Measurements from ENCODE around the gene NF2. TPM values are rescaled to one million over a fixed set of nuclear protein-coding genes. Genes with fewer than 3 reads are reported as not detected.

NF2 gene
- total and polyA plus RNA-seq, 4 donors, result 8.9 to 49.7 (median 16.3) TPM

DNA sequence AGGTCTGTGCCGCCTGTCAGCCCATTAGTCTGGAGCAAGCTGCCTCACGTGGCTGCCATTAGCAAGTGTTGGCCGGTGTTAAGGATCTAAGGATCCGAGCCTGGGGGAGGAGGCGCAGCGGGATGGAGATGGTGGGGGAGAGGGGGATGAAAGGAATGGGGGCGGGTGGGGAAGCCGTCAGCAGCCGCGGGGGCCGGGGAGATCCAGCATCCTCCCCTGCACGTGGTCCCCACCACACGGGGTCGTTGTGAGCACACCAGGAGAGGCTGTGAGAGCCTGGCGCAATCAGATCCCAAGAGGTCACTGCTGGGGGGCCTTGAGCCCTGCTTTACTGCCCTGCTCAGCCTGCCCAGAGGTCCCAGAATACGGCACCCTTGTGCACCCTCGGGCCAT is 123.7 kb downstream of the NF2 start:
- DNase-seq, result peak in 2 of 3 donors; percentile 34 to 47
- Histone ChIP-seq H3K27me3 (ENCODE audit: control insufficient read depth in 3 of 3, insufficient read depth in 3 of 3, low read length in 2 of 3) (peaks cover 0 to 18% (median 0%) of the 10 kb centered on the region in 3 donors), H3K36me3 (ENCODE audit: control insufficient read depth in 4 of 4, insufficient read depth in 4 of 4, low read length in 4 of 4) (peaks cover 0 to 14% (median 3%) of the 10 kb centered on the region in 4 donors), H3K27ac (ENCODE audit: low read depth in 1 of 2, low read length in 1 of 2) (no peak overlapping the region), H3K9ac (ENCODE audit: insufficient read depth in 1 of 2, low read length in 2 of 2) (no peak overlapping the region), H3K9me3 (ENCODE audit: control insufficient read depth in 4 of 4, insufficient read depth in 3 of 4, low read length in 3 of 4) (no peaks in the 10 kb centered on the region), H3K4me1 (ENCODE audit: control insufficient read depth in 5 of 5, insufficient read depth in 5 of 5, low read length in 5 of 5) (no peaks in the 10 kb centered on the region), H3K4me3 (no peak overlapping the region)
- TF ChIP-seq, protein P1, sequence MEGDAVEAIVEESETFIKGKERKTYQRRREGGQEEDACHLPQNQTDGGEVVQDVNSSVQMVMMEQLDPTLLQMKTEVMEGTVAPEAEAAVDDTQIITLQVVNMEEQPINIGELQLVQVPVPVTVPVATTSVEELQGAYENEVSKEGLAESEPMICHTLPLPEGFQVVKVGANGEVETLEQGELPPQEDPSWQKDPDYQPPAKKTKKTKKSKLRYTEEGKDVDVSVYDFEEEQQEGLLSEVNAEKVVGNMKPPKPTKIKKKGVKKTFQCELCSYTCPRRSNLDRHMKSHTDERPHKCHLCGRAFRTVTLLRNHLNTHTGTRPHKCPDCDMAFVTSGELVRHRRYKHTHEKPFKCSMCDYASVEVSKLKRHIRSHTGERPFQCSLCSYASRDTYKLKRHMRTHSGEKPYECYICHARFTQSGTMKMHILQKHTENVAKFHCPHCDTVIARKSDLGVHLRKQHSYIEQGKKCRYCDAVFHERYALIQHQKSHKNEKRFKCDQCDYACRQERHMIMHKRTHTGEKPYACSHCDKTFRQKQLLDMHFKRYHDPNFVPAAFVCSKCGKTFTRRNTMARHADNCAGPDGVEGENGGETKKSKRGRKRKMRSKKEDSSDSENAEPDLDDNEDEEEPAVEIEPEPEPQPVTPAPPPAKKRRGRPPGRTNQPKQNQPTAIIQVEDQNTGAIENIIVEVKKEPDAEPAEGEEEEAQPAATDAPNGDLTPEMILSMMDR (IDR thresholded peaks at IDR 0.05; ENCODE audit: control extremely low read depth, extremely low read depth), result no peak
- peak; percentile 20 for ATAC-seq (ENCODE audit: insufficient read depth, low FRiP score)
- WGBS, 2 donors, result 7 to 8% methylated on average over 17 of the region's 17 CpGs

DNA sequence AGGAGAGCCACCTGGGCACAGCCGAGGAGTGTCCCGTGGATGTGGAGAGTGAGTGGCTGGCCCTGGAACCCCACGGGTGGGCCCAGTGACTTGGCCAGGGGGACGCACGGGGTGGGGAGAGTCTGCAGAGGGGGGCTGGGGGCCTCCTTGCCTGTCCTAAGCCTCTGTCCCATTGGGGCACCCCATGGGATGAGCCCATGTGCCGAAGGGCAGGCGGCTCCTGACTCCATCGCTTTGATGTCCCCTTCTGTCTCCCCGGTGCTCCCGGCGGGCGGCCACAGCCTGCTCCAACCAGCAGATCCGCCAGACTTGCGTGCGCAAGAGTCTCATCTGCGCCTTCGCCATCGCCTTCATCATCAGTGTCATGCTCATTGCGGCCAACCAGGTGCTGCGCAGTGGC is 125.7 kb downstream of the NF2 start:
- no peaks in the 10 kb centered on the region for H3K4me1 ChIP-seq (ENCODE audit: control insufficient read depth in 5 of 5, insufficient read depth in 5 of 5, low read length in 5 of 5)
- DNase-seq, result no peak
- TF ChIP-seq, protein P1 (IDR thresholded peaks at IDR 0.05; ENCODE audit: control extremely low read depth, extremely low read depth), result no peak
- H3K9ac ChIP-seq (ENCODE audit: insufficient read depth in 1 of 2, low read length in 2 of 2), result no peak overlapping the region
- H3K9me3 ChIP-seq (ENCODE audit: control insufficient read depth in 4 of 4, insufficient read depth in 3 of 4, low read length in 3 of 4), result no peaks in the 10 kb centered on the region
- H3K4me3 ChIP-seq, result no peak overlapping the region
- peaks cover 0 to 18% (median 3%) of the 10 kb centered on the region in 4 donors for H3K36me3 ChIP-seq (ENCODE audit: control insufficient read depth in 4 of 4, insufficient read depth in 4 of 4, low read length in 4 of 4)
- ATAC-seq (ENCODE audit: insufficient read depth, low FRiP score), result no peak
- no peak overlapping the region for H3K27ac ChIP-seq (ENCODE audit: low read depth in 1 of 2, low read length in 1 of 2)
- 93 to 95% methylated on average over 20 of the region's 20 CpGs for WGBS, 2 donors
- peaks cover 0 to 6% (median 0%) of the 10 kb centered on the region in 3 donors for H3K27me3 ChIP-seq (ENCODE audit: control insufficient read depth in 3 of 3, insufficient read depth in 3 of 3, low read length in 2 of 3)

DNA sequence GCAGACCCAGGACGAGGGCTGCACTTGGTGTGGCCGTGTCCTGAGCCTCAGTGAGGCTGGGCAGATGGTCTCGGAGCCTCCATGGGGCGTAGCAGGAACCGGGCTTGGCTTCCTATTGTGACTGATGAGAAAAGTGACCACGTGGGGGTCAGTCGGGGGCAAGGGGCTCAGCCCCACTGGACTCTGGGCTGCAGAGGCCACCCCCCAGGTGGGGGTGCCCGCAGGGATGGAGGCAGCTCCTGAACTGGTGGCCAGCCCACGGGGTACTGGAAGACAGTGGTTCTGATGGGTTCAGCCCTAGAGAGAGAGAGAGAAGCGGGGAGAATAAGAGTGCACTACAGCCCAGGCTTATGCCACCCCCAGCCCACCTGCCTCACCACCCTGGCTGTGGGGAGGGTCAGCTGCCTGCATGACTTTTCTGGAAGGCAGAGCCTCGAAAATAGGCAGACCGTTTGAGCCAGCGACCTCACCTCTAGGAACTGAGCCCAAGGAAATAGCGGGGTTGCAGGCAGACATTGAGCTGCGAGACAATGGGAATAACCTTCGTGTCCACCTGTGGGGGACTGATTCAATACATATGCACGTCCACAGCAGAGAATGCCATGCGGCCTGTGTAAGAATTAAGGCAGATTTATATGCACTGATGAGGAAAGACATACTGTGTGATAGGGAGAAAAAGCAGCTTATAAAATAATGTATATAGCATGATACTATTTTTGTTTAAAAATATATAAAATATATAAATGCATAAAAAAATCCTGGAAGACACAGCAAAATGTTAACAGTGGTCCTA is 127.8 kb downstream of the NF2 start:
- H3K27me3 ChIP-seq (ENCODE audit: control insufficient read depth in 3 of 3, insufficient read depth in 3 of 3, low read length in 2 of 3), result no peaks in the 10 kb centered on the region
- TF ChIP-seq, protein P1 (IDR thresholded peaks at IDR 0.05; ENCODE audit: control extremely low read depth, extremely low read depth), result no peak
- 88 to 90% methylated on average over 18 of the region's 18 CpGs for WGBS, 2 donors
- DNase-seq (no peak), ATAC-seq (ENCODE audit: insufficient read depth, low FRiP score) (no peak)
- H3K9ac ChIP-seq (ENCODE audit: insufficient read depth in 1 of 2, low read length in 2 of 2), result no peak overlapping the region
- no peak overlapping the region for H3K27ac ChIP-seq (ENCODE audit: low read depth in 1 of 2, low read length in 1 of 2)
- H3K36me3 ChIP-seq (ENCODE audit: control insufficient read depth in 4 of 4, insufficient read depth in 4 of 4, low read length in 4 of 4), result peaks cover 0 to 31% (median 3%) of the 10 kb centered on the region in 4 donors
- no peaks in the 10 kb centered on the region for H3K9me3 ChIP-seq (ENCODE audit: control insufficient read depth in 4 of 4, insufficient read depth in 3 of 4, low read length in 3 of 4)
- H3K4me3 ChIP-seq, result no peak overlapping the region
- no peaks in the 10 kb centered on the region for H3K4me1 ChIP-seq (ENCODE audit: control insufficient read depth in 5 of 5, insufficient read depth in 5 of 5, low read length in 5 of 5)

Measured in lung (tissue), 12 donors.